ENCODE results near the gene WDFY3.

- no peak for TF ChIP-seq MAX (IDR thresholded peaks at IDR 0.05; ENCODE audit: low read depth)
- no peak for TF ChIP-seq EZH2phosphoT487 (IDR thresholded peaks at IDR 0.05; ENCODE audit: borderline replicate concordance, low read depth)
- TF ChIP-seq CTCF (IDR thresholded peaks at IDR 0.05), result no peak
- TF ChIP-seq TCF12 (IDR thresholded peaks at IDR 0.05), result no peak
- no peak for TF ChIP-seq POLR2AphosphoS5 (IDR thresholded peaks at IDR 0.05; ENCODE audit: low read depth, low read length)
- TF ChIP-seq RAD21 (IDR thresholded peaks at IDR 0.05; ENCODE audit: low read length), result no peak
- TF ChIP-seq YY1 (IDR thresholded peaks at IDR 0.05; ENCODE audit: low read depth), result no peak
- no peak for TF ChIP-seq EP300 (IDR thresholded peaks at IDR 0.05; ENCODE audit: borderline replicate concordance in 1 of 2, low read depth in 1 of 2, low read length in 1 of 2)
- no peak for TF ChIP-seq IRF3 (IDR thresholded peaks at IDR 0.05; ENCODE audit: low read depth, low read length)
- TF ChIP-seq, protein P1, sequence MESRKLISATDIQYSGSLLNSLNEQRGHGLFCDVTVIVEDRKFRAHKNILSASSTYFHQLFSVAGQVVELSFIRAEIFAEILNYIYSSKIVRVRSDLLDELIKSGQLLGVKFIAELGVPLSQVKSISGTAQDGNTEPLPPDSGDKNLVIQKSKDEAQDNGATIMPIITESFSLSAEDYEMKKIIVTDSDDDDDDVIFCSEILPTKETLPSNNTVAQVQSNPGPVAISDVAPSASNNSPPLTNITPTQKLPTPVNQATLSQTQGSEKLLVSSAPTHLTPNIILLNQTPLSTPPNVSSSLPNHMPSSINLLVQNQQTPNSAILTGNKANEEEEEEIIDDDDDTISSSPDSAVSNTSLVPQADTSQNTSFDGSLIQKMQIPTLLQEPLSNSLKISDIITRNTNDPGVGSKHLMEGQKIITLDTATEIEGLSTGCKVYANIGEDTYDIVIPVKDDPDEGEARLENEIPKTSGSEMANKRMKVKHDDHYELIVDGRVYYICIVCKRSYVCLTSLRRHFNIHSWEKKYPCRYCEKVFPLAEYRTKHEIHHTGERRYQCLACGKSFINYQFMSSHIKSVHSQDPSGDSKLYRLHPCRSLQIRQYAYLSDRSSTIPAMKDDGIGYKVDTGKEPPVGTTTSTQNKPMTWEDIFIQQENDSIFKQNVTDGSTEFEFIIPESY (IDR thresholded peaks at IDR 0.05; ENCODE audit: borderline replicate concordance, low read depth), result no peak
- no peak for TF ChIP-seq PBX3 (IDR thresholded peaks at IDR 0.05)
Measured at GRCh38 chr4:84928089-84928488, 38.4 kb downstream of the WDFY3 start.

Measured in SK-N-SH (cell line).